Peyer's patch (tissue), 4 donors: ENCODE data around the gene GCLC. TPM values are rescaled to one million over a fixed set of nuclear protein-coding genes. Genes with fewer than 3 reads are reported as not detected.

ENCODE experiments used
- DNase-seq, 3 donors: peaks; one replicate each; pipeline ENCODE4 v3.0.0-alpha.2; 2017 to 2019
- H3K27ac ChIP-seq, 4 donors: fragments of 200-600 bp; sonication (generic); one replicate each; pipeline ENCODE4 v1.5.1; 2016 to 2019
- H3K27me3 ChIP-seq, 2 donors: fragments of 200-600 bp; sonication (generic); one replicate each; pipeline ENCODE4 v1.5.1; 2019
- H3K36me3 ChIP-seq, 3 donors: fragments of 200-600 bp; sonication (generic); one replicate each; pipeline ENCODE4 v1.5.1; 2016 to 2019
- H3K4me1 ChIP-seq, 4 donors: fragments of 200-600 bp; sonication (generic); one replicate each; pipeline ENCODE4 v1.5.1; 2016 to 2019
- H3K4me3 ChIP-seq, 4 donors: fragments of 200-600 bp; sonication (generic); 1 replicate in 3 of 4; 2 replicates in 1 of 4; pipeline ENCODE4 v1.5.1; 2016 to 2019; ENCODE audit warnings: mild to moderate bottlenecking in 1 of 4
- H3K9me3 ChIP-seq, 4 donors: fragments of 200-600 bp; sonication (generic); one replicate each; pipeline ENCODE4 v1.5.1; 2016 to 2019; ENCODE audit warnings: mild to moderate bottlenecking in 1 of 4
- CTCF ChIP-seq, 6 experiments: fragments of 450-650 bp in 4 of 6; fragments of 200-600 bp in 2 of 6; sonication (generic) in 1 of 6; IDR thresholded peaks; one replicate each; pipeline ENCODE4 v1.5.1; 2017 to 2019; ENCODE audit warnings: antibody characterized with exemption in 6 of 6, mild to moderate bottlenecking in 3 of 6, moderate library complexity in 1 of 6
- POLR2A ChIP-seq, 2 donors: fragments of 450-650 bp; IDR thresholded peaks; one replicate each; pipeline ENCODE4 v1.5.1; 2017; ENCODE audit warnings: antibody characterized with exemption in 2 of 2, mild to moderate bottlenecking in 2 of 2, moderate library complexity in 2 of 2
- total RNA-seq, 4 donors: library from RNA; depleted of rRNA; stranded (reverse); fragments of >200 nt; gene quantifications; one replicate each; pipeline ENCODE4 v1.1.0, GENCODE V29; 2016

Gene GCLC
- total RNA-seq, 4 donors from 2014 or later: 77.5 to 143 (median 126) TPM

- H3K4me1 ChIP-seq: peaks cover 0 to 36% (median 0%) of the 10 kb centered on the region in 4 donors
- H3K36me3 ChIP-seq: peaks cover 0 to 46% (median 0%) of the 10 kb centered on the region in 3 donors
- DNase-seq: no peak
- H3K9me3 ChIP-seq: no peaks in the 10 kb centered on the region
- H3K27ac ChIP-seq: no peak overlapping the region
- TF ChIP-seq POLR2A (IDR thresholded peaks at IDR 0.05) (no peak), CTCF (IDR thresholded peaks at IDR 0.05) (no peak)
- no peak overlapping the region for H3K4me3 ChIP-seq
- H3K27me3 ChIP-seq: no peaks in the 10 kb centered on the region
These were observed 27.9 kb downstream of the GCLC start for GRCh38 chr6:53517021-53517420.

GRCh38 chr6:53514677-53515076 is 30.2 kb downstream of the GCLC start:
- H3K9me3 ChIP-seq: no peaks in the 10 kb centered on the region
- no peak for TF ChIP-seq POLR2A (IDR thresholded peaks at IDR 0.05)
- TF ChIP-seq CTCF (IDR thresholded peaks at IDR 0.05): no peak
- H3K36me3 ChIP-seq: peaks cover 0 to 43% (median 0%) of the 10 kb centered on the region in 3 donors
- peaks cover 0 to 38% (median 0%) of the 10 kb centered on the region in 4 donors for H3K4me1 ChIP-seq
- H3K4me3 ChIP-seq: no peak overlapping the region
- H3K27me3 ChIP-seq: no peaks in the 10 kb centered on the region
- no peak overlapping the region for H3K27ac ChIP-seq
- DNase-seq: no peak

- peaks cover 0 to 38% (median 0%) of the 10 kb centered on the region in 4 donors for H3K4me1 ChIP-seq
- no peak overlapping the region for H3K4me3 ChIP-seq
- no peaks in the 10 kb centered on the region for H3K27me3 ChIP-seq
- no peaks in the 10 kb centered on the region for H3K9me3 ChIP-seq
- peak overlapping the region in 1 of 4 donors; percentile 10 for H3K27ac ChIP-seq
- no peak for DNase-seq
- H3K36me3 ChIP-seq: peaks cover 0 to 42% (median 0%) of the 10 kb centered on the region in 3 donors
- TF ChIP-seq POLR2A (IDR thresholded peaks at IDR 0.05): no peak
- TF ChIP-seq CTCF (IDR thresholded peaks at IDR 0.05): peak in 2 of 6 experiments; percentile 16 to 27
These were observed 31.4 kb downstream of the GCLC start for GRCh38 chr6:53513519-53513966.

- Histone ChIP-seq H3K9me3 (no peaks in the 10 kb centered on the region), H3K36me3 (peaks cover 0 to 42% (median 0%) of the 10 kb centered on the region in 3 donors), H3K27me3 (no peaks in the 10 kb centered on the region), H3K4me3 (no peak overlapping the region), H3K27ac (peak overlapping the region in 1 of 4 donors; percentile 10), H3K4me1 (peaks cover 0 to 38% (median 0%) of the 10 kb centered on the region in 4 donors)
- DNase-seq: no peak
- TF ChIP-seq CTCF (IDR thresholded peaks at IDR 0.05) (no peak), POLR2A (IDR thresholded peaks at IDR 0.05) (no peak)
These were observed 31.8 kb downstream of the GCLC start for GRCh38 chr6:53513056-53513455.

- Histone ChIP-seq H3K4me1 (peaks cover 0 to 38% (median 0%) of the 10 kb centered on the region in 4 donors), H3K36me3 (peaks cover 0 to 42% (median 0%) of the 10 kb centered on the region in 3 donors), H3K27ac (peak overlapping the region in 1 of 4 donors; percentile 10), H3K4me3 (no peak overlapping the region), H3K27me3 (no peaks in the 10 kb centered on the region), H3K9me3 (no peaks in the 10 kb centered on the region)
- TF ChIP-seq CTCF (IDR thresholded peaks at IDR 0.05) (no peak), POLR2A (IDR thresholded peaks at IDR 0.05) (no peak)
- DNase-seq: no peak
These were observed 32.3 kb downstream of the GCLC start for GRCh38 chr6:53512626-53513025.
